Vagina (tissue), 2 donors: Measurements from ENCODE around the gene ARL2BP.

Experiments used
- CTCF ChIP-seq, 3 experiments: fragments of 450-650 bp in 2 of 3; fragments of 200-600 bp in 1 of 3; sonication (generic) in 1 of 3; IDR thresholded peaks; one replicate each; pipeline ENCODE4 v1.5.1; 2017 to 2019; ENCODE audit warnings: antibody characterized with exemption in 3 of 3, mild to moderate bottlenecking in 2 of 3, moderate library complexity in 2 of 3
- POLR2A ChIP-seq, 2 donors: fragments of 450-650 bp; IDR thresholded peaks; one replicate each; pipeline ENCODE4 v1.6.1; 2017; ENCODE audit warnings: antibody characterized with exemption in 2 of 2, mild to moderate bottlenecking in 2 of 2, moderate library complexity in 2 of 2

- TF ChIP-seq CTCF (IDR thresholded peaks at IDR 0.05): no peak
- no peak for TF ChIP-seq POLR2A (IDR thresholded peaks at IDR 0.05)
Observed at GRCh38 chr16:57253466-57253865, 8.4 kb downstream of the ARL2BP start.
